Prostate gland (tissue), 2 donors: Measurements from ENCODE around the gene P2RY4.

ENCODE experiments used
- CTCF ChIP-seq, 4 experiments: fragments of 200-600 bp in 2 of 4; fragments of 450-650 bp in 2 of 4; sonication (generic) in 2 of 4; IDR thresholded peaks; 1 replicate in 3 of 4; 2 replicates in 1 of 4; pipeline ENCODE4 v1.5.1; 2016 to 2019; ENCODE audit warnings: antibody characterized with exemption in 4 of 4, mild to moderate bottlenecking in 2 of 4, moderate library complexity in 2 of 4
- POLR2A ChIP-seq: fragments of 450-650 bp; IDR thresholded peaks from one replicate; pipeline ENCODE4 v1.6.1; 2016; ENCODE audit warnings: antibody characterized with exemption, mild to moderate bottlenecking
- POLR2AphosphoS5 ChIP-seq: sonication (generic); formaldehyde crosslinking; IDR thresholded peaks from one replicate; pipeline ENCODE4 v1.6.1; 2017; ENCODE audit warnings: antibody characterized with exemption

- TF ChIP-seq CTCF (IDR thresholded peaks at IDR 0.05) (no peak), POLR2AphosphoS5 (peak; percentile 50), POLR2A (no peak)
These were observed 39.9 kb downstream of the P2RY4 start for GRCh38 chrX:70219938-70220764.
